DMS 273 (cell line): Measurements from ENCODE around the gene KIF26A.
"Not testable (repeated sequence)": the region's sequence is repeated elsewhere in the genome, so short reads cannot be mapped to it uniquely, and the experiment has no call there.

Source experiments
- DNase-seq: peaks from one replicate; lab custom pipeline; 2025; ENCODE audit not compliant: unreplicated experiment; lab: John Stamatoyannopoulos, UW

Gene KIF26A

DNA sequence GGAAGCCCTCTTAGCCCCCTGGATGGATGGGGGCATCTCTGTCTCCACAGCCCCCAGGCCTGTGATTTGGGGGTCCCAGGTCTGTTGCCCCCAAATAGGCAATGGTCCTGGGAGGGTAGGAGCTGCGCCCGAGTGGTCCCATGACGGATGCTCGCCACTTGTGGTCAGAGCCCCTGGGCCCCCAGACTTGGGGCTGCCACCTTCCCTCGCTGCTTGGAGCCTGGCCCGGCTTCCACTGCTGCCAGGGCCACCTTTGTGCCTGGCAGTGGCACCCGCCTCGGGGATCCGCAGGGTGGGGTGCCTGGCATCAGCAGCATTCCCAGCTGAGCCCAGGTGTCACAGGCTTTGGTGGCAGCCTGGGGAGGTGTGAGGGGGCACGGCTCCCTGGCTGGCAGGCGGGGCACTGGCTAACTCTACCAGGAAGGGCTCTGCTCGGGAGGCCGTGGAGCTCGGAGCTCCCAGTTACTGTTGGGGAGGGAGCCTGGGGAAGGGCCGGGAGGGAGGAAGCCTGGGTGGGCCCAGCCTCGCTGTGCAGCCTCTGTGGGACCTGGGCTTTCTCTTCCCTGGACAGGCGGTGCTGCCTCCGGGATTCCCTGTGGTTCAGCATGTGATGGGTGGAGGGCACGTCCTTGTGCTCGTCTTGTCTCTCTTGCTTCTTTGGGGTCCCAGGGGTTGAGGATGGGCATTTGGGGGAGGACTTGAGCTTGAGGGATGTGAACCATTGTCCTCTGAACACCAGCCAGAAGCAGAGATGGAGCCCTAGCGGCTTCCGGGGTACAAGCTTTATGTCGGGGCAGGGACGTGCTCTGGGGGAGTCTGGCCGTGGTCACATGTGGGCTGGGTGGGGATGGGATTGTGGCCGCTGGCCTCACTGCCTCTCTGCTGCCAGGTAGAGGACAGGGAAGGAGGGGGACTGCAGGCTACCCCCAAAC, 5.4 kb downstream of the KIF26A start:
- no peak for DNase-seq

DNA sequence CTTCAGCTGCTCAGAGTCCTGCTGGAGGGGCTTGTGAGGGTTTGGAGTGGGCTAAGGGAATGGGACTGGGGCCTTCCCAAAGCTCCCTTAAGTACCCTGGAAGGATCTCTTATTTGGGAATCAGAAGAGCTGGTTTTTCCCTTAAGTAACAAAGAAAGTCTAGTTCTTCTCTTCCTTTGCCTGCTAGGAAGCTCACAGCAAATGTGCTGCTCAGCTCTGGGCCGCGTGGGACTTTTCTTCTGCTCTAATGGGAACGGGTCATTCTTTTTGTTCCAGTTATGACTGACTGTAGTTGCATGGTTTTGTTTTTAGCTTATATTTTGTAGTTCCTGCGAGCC, 6.0 kb downstream of the KIF26A start:
- no peak for DNase-seq

DNA sequence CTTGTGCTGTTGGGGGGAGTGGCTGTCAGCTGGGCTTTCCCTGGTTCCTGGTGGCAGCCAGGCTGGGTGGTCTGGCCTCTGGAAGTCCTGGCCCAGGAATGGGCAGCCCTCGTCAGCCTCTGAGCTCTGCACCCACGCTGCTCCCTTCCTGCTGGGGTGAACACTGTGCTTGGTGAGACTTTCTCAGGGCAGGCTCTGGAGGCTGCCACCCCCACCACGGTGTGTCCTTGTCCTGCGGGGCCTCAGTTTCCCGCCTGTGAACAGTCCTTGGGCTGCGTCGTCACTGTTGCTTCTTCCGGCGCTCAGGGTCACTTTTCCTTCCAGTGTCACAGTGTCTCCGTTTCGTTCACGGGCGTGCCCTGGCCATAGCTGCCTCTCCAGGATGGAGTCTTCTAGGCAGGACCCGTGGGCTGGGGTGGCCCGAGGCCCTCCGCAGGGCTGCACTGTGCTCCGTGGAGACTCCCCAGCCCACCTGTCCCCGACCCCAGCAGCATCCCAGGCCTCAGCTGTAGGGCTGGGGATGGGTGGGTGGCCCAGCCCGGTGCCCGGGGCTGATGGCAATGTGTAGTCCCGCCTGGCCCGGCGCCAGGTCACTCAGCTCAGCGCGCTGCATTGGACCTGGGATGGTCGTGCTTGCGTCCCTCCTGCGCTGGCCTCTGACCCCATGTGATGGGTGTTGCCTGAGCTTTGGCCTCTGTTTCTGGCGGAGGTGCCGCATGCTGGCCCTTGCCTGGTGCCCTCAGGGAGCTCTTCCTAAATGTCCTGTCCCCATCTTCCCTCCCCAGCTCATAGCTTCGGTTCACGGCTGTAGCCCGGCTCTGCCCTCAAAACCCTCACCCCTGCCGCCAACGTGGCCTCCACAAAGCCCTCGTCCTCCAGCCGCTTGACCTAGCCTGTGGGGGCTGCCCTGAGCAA, 6.8 kb downstream of the KIF26A start:
- no peak for DNase-seq

DNA sequence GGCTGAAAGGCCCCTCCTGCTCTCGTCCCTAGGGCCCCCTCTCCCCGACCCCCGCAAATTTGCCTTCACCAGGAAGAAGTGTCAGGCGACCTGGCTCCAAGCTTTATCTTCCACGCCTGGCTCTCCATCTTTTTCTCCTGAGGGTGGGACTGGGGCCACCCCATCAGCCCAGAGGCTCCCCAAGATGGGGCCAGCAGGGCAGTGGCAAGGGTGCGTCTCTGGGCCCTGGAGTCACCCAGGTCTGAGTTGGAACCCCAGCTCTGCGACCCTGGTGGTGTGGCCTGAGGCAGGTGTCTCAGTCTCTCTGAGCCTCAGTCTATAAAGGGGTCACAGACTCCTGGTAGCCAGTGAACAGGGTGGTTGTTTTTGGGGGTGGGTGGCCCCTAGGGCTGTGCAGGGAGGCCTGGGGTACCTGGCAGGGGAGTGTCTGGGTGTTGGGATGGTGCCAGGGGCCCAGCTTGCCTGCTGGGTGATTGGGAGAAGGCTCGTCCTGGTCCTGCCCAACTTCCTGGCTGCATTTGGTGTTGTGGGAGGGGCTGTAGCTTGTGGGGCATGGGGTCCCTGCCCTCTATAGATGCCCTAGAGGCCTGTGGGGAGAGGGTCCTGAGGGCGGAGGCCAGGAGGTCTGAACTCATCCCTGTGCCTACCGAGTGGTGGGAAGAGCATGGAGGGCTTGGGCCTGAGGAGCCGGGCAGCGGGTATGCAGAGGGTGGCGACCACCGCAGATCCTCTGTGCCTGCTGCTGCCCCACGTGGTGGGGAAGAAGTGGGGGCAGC, 7.6 kb downstream of the KIF26A start:
- no peak for DNase-seq

DNA sequence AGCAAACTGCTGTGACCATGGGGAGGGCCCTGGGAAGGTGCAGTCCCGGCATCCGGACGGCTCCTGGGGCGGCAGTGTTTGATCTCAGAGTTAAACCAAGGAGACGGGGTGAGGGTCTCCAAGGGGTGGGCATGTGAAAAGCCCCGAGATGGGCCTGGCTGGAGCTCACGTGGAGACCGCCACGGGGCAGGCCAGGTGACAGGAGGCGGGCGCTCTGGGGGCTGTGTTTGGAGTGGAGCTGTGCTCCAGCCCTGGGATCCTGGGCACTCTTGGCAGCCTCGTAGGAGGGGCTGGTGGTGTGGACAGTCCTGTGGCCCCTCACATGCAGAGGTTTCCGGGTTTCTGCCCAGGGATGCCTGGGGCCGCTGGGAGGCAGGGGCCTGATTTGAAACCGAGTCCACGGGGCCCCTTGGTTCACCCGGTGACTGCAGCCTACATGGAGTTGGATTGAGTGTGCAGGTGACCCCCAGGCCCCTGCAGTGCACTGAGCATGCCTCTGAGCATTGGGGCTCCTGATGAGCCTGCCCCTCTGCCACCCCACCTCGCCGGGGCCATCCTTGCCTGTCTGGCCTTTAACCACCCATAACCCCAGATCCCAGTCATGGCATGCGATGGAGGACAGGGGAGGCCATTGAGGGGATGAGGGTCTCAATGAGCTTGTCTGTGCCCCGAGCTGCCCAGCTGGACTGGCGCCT, 8.4 kb downstream of the KIF26A start:
- DNase-seq, result no peak

DNA sequence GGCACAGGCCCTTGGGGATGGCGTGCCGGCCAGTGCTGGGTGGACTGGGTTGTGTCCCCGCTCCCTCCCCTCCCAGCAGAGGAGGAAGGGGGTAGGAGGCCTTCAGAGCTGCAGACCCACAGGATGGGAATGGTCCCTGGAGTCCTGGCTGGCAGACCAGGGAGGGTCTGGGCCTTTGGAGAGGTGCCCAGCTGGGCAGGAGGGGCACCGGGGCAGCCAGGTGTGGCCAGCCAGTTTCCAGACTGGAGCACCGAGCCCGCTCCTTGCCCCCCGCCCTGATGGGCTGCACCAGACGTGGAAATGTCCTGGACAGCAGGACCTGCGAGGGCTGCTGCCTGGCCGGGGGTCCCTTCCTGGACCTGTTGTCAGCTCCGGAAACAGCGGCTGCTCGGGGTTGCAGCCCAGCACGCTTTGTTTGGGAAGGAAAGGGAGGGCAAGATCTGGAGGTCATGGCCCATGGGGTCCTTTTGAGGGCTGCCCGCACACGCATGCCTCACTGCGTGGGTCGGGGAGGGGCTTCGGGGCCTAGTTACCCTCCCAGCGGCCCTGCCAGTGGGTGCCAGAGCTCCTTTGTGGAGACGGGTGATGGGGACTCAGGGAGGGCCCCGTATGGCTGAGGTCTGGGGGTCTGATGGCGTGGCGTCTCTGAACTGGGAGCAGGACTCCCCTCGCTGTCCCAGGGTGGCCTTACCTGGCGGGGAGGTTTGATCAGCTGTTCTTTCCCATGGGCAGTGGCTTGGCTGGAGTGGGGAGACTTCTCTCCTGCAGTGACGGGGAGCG, 9.1 kb downstream of the KIF26A start:
- DNase-seq, result no peak

DNA sequence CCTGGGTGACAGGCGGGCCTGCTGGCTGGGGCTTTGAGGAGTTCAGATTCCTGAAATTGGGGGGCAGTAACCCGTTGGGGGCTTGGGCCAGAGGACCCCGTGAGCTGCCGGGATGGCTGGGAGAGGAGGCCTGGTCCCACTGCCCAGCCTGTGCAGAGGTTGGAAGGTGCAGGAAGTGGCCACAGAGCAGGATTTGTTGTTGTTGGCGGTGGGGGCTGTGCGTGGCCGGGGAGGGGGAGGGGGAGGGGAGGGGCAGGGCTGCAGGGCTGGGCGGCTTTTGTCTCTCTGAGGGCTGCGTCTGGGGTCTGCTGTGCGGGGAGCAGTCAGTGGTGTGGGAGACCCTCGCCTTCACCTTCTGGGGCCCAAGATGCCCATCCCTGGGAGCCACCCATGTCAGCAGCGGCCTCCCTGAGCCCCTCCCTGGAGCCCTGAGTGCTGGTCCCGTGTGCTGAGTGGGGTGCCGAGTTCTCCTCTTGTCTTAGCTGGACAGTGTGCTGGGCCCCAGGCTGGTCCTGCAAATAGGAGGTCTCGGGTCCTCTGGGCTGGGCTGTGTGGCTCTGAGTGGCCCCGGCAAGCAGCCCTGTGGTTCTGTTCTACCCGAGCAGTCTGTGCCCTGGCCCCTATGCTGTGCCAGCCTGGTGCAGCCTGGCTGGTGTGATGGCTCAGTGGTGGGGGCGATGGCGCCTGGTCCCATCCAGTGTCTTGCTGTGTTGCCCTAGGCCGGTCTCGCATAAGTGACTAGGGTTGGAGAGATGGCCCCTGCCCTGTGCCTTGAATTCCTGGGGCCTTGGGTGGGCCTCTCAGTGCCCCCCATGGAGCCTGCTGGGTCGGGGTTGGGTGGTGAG, 10.3 kb downstream of the KIF26A start:
- DNase-seq, result no peak

DNA sequence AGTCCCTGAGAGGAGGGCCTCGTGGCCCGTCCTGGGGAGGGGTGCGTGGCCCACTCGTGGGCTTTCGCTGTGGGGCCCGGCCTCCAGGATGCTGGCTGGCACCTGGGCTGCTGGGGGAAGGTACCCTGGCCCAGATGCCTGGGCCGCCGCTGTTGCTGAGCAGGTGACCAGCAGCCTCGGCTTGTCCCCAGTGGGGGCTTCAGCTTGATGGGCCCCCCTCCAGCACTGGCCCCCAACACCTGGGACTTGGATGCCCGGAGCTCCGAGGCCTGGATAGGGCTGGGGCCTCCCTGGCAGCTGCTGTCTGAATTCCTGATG, 10.8 kb downstream of the KIF26A start:
- DNase-seq, result no peak

DNA sequence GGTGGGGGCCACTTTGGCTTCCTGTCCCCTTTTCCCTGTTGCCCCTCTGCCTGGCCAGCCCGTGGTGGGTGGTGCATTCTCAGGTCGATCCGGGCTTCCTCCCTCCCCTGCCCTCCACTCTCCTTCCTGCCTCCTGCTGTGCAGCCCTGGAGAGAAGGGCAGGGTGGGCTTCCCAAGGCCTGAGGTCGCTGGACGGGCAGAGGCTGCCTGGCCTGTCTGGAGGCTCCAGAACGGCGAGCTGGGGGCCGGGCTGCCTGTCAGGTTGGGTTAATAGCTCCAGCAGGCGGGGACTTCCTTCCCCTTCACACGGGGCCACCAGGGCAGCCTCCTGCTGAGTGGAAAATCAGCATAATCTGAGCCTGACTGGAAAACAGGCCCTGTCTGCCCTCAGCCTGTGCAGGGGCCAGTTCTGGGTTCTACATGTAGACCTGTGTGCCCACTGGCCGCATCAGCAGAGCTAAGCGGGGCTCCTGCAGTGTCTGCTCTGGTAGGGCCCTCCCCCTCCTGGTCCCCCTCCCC, 11.3 kb downstream of the KIF26A start:
- peak; percentile 66 for DNase-seq

DNA sequence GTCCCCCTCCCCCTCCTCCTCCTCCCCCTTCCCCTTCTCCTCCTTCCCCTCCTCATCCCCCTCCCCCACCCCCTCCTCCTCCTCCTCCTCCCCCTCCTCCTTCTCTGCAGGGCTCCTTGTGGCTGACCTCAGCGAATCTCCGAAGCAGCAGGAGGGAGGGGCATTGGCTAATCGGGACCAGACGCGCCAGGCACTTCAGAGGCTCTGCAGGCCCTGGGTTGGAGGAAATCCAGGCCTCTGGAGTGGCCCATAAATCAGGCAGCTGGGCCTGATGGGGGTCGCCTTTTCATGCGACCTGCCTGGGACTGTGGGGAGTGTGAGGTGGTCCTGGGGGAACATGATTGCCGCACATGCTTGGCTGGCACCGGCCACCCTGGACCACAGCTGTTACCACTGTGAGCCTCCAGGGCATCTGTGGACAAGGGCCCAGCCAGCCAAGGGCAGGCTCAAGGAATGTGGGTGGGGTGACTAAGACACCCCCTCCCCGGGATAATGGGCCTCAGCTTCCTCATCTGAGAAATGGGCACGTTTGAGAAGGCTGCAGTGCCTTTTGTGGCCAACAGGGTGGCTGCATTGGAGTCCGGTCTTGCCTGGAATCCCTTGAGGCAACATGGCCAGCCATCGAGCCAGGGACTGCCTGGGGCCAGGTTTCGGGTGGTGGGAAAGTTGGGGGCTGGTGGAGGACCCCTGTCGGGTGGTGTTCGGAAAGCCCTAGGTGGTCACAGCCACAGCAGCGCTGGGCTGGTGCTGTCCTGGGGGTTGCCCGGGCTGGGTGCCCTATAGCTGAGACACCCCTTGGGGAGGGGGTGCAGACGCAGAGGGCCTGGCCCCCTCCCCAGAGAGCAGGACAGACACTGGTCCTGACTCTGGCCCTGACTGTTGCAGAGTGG, 12.0 kb downstream of the KIF26A start:
- peak; percentile 83 for DNase-seq

DNA sequence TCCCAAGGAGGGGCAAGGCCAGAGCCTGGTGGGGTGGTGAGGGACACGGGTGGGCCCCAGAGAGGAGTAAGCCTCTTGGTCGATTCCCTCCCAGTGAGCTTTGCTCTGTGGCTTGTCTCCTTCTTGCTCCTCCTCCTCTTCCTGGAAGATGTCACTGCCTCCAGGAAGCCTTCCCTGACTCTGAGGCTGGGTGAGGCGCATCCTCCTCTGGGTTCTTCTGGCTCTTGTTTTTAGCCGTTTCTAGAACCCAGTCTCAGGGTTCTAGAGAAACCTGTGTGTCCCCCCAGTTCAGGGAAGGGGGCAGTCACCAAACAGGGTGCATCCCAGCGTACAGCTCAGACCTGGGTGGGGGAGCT, 12.6 kb downstream of the KIF26A start:
- no peak for DNase-seq

DNA sequence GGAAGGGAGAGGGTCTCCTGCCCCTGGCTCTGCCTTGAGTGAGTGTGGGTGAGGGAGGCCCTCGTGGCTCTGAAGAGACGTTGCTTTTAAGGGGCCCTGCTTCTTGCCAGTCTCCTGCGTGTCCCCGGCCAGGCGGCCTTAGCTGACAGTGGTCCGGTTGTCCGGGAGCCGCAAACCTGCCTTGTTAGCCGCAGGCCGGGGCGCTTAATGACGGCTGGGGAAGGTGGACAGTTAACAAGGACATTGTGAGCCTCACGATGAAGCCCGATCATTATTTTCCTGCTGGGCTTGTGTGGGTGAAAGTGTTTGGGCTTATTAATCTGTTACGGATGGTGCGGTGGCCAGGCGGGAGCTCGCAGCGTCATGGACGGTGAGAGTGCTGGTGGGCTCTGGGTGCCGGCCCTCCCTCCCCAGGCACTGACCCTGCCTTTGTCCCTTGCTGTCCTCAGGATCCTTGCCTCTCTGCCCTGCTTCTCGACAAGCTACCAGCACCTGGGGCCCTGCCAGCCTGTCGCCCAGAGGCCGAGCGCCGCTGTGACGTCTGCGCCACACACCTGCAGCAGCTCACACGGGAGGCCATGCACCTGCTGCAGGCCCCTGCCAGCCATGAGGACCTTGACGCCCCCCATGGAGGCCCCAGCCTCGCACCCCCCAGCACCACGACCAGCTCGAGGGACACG, 13.3 kb downstream of the KIF26A start:
- no peak for DNase-seq

DNA sequence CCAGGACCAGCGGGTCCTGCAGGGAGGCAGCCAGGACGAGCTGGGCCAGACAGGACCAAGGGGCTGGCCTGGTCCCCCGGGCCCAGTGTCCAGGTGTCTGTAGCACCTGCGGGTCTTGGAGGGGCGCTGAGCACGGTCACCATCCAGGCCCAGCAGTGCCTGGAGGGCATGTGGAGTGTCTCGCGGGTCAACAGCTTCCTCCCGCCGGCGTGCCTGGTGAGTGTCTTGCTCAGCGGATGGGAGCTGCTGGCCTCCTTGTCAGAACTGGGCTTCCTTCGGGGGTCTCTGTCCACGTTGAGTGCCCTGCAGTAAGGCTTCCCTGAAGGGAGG, 13.8 kb downstream of the KIF26A start:
- no peak for DNase-seq

DNA sequence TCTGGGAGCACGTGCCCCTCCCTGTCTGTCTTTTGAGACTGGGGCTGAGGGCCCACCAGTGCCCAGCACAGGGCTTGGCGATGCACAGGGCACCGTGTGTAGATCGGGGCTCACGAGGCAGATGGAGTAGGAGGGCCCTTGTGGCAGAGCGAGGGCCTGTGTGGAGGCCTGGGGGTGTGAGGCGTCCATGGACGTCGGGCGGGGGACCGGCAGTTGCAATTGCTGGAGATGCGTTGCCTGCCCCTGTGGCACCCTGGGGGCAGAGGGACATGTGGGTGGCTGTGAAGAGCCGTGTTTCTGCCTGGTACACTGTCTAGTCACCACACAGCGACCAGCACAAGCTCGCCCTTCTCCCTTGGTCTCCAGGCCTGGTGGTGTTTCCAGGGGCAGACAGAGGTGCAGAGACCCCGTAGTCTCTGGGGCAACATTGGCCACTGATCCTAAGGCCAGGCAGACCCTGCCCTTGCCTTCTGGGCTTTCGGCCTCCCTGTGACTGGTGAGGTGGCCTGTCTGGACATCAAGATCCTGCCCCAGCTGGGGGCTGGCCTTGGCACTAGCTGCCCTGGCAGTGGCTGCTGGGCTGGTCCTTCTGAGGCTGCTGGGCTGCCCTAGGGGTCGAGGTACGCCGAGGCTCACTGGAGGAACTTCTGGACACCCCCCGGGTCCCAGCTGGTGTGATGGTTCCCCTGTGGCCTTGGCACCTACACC, 14.5 kb downstream of the KIF26A start:
- no peak for DNase-seq

DNA sequence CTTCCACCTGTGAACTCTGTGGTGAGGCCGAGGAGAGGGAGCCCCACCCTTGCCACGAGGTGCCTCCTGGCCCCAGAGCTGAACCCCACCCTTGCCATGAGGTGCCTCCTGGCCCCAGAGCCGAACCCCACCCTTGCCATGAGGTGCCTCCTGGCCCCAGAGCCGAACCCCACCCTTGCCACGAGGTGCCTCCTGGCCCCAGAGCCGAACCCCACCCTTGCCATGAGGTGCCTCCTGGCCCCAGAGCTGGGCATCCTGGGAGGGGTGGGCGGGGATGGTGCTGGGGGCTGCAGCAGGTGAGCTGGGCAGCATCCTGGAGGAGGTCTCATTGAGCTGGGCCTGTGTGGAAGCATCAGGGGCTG, 15.0 kb downstream of the KIF26A start:
- DNase-seq, result not testable (repeated sequence)

DNA sequence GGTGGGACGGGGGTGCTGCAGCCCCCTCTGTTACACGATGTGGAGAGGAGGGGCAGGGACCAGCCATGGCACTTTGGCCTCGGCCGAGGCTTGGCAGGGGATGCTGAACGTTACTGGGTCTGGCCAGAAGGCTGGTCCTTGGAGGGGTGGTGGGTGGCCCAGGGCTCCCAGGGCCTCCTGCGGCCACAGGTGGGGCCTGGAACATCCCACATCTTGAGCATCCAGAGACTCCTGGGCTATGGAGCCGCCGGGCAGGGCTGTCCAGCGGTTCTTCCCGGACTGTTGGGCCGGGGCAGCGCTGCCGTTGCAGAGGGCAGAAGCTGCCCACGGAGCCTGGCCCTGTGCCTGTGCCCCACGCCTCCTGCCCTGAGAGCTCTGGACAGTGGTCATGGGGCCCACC, 15.9 kb downstream of the KIF26A start:
- DNase-seq, result no peak

DNA sequence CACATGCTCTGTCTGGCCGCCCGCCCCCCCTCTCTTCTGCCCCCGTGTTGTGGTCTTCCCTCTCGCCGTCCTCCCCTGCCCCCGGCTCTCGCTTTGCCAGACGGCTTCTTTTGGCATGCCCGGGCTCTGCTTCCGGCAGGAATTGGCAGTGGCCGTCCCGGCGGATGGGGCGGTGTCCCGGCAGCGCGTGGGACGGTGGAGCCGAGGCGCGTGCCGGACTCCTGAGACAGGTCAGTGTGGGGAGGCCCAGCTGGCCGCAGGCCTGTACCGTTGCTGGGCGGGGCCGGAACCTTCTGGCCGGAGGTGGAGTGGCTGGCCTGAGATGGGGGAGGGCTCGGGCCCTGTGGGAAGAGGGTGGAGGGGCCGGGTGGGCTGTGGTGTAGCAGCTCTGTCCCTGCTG, 17.1 kb downstream of the KIF26A start:
- no peak for DNase-seq
